Psoas muscle (tissue), 8 donors: Measurements from ENCODE around the gene ZBTB46. TPM values are rescaled to one million over a fixed set of nuclear protein-coding genes. Genes with fewer than 3 reads are reported as not detected.

ENCODE experiments used
- ATAC-seq, 4 donors: fragments of 200-7000 bp; cut with Tn5 transposase; one replicate each; pipeline ENCODE4 v1.9.1; 2020; ENCODE audit warnings: moderate library complexity in 3 of 4, mild to moderate bottlenecking in 2 of 4
- DNase-seq, 2 donors: peaks; one replicate each; pipeline ENCODE4 v3.0.0-alpha.2; 2020
- H3K27ac ChIP-seq: fragments of 200-600 bp; one replicate; pipeline ENCODE4 v1.8.0; 2022
- H3K27me3 ChIP-seq, 3 donors: fragments of 200-600 bp in 1 of 3; one replicate each; pipeline versions ENCODE4 v1.6.1 to v1.8.0; 2013 to 2022; ENCODE audit warnings: low read length in 2 of 3, mild to moderate bottlenecking in 2 of 3, moderate library complexity in 1 of 3; ENCODE audit not compliant: insufficient read depth in 3 of 3
- H3K36me3 ChIP-seq, 2 donors: fragments of 200-600 bp in 1 of 2; one replicate each; pipeline versions ENCODE4 v1.6.1 to v1.8.0; 2013 to 2022; ENCODE audit warnings: low read depth in 1 of 2, mild to moderate bottlenecking in 1 of 2, moderate library complexity in 1 of 2; ENCODE audit not compliant: insufficient read depth in 1 of 2
- H3K4me1 ChIP-seq: fragments of 200-600 bp; one replicate; pipeline ENCODE4 v1.8.0; 2022
- H3K4me3 ChIP-seq: fragments of 200-600 bp; one replicate; pipeline ENCODE4 v1.8.0; 2022; ENCODE audit warnings: mild to moderate bottlenecking
- H3K9me3 ChIP-seq: fragments of 200-600 bp; one replicate; pipeline ENCODE4 v1.8.0; 2022
- WGBS, 3 donors: extraction: QIAGEN DNeasy Blood & Tissue Kit; methylation state at CpG; one replicate each; pipeline versions ENCODE4 v1.1.6 to v1.1.7; 2013; 5-methylcytosine and 5-hydroxymethylcytosine counted together
- intact Hi-C, 2 donors: fragments of 100-400 bp; cut with DNase I; formaldehyde crosslinking; loops; one replicate each; pipeline versions ENCODE4 v1.11.0 to v1.14.2; 2022
- polyA plus RNA-seq, 3 donors: library from polyadenylated mRNA; stranded (reverse); fragments of 200-250 nt; gene quantifications; one replicate each; pipeline ENCODE4 v1.2.3, GENCODE V29; 2013
- total RNA-seq, 4 donors: library from RNA; stranded (reverse); fragmentation: NEBNext Ultra II Directional in 2 of 4; extraction: Animal tissue kit (Norgen Biotek cat#: 25700) in 2 of 4; gene quantifications; one replicate each; pipeline versions ENCODE4 v1.2.1 to v1.2.4, GENCODE V29; 2021 to 2023
- TF ChIP-seq, protein P1 (sequence below): fragments of 200-600 bp; IDR thresholded peaks from one replicate; pipeline ENCODE4 v1.8.0; 2022; ENCODE audit warnings: antibody characterized with exemption
- donor health status: healthy with polysubstance abuse.
- donor health status: DM: no; HTN: no; CAD: no; lungs with moderate emphysema.
- donor health status: Bipolar disorder and iron deficiency.
- donor health status: healthy.
- donor health status: DM: yes; HTN: yes; CAD: no.
- donor health status: DM: no; HTN: no; CAD: no.
- donor health status: DM: no; HTN: no; CAD: no.
- donor health status: DM: yes; HTN: yes; CAD: no.

The ZBTB46 gene
- total and polyA plus RNA-seq, 7 donors: 1.3 to 6.4 (median 4.5) TPM

DNA sequence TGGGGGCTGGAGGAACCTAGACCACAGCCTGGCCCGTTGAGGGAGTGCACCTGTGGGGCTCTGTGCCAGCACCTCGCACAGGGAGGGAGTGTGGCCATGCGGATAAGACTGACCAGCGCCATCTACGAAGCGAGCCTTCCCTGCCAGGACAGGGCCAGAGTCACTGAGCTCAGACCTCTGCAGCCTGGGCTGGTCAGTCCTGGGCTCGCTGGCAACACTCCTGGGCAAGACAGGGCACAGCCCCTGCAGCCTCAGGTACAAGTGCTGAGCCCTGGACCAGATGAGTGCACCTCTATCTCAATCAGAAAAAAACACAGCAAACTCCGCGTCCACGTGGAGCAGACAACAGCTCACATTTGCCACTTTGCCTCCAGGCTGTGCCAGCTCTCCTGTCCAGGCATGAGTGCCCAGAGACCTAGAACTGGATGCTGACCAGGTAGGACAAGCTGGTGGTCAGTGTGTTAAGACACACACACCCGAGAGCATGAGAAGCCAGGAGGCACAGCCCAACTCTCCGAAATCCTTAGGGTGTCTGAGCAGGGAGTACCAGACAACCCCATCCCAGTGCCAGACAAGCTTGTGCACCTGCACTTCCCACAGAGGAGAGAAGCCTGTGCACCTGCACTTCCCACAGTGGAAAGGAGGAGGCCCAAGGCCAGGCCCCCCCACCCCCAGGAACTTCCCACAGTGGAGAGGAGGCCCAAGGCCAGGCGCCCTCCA lies 128.2 kb downstream of the ZBTB46 start:
- H3K27me3 ChIP-seq: no peaks in the 10 kb centered on the region
- no peak overlapping the region for H3K4me3 ChIP-seq
- H3K4me1 ChIP-seq: peaks cover 21% of the 10 kb centered on the region
- intact Hi-C loops: loop anchor here in 1 of 2 donors (5.0 kb wide), 2 partner anchors 34 to 41 kb away; partner anchors contain the start of genes LIME1 and SLC2A4RG
- DNase-seq (peak in 1 of 2 donors; percentile 42), ATAC-seq (no peak)
- TF ChIP-seq, protein P1, sequence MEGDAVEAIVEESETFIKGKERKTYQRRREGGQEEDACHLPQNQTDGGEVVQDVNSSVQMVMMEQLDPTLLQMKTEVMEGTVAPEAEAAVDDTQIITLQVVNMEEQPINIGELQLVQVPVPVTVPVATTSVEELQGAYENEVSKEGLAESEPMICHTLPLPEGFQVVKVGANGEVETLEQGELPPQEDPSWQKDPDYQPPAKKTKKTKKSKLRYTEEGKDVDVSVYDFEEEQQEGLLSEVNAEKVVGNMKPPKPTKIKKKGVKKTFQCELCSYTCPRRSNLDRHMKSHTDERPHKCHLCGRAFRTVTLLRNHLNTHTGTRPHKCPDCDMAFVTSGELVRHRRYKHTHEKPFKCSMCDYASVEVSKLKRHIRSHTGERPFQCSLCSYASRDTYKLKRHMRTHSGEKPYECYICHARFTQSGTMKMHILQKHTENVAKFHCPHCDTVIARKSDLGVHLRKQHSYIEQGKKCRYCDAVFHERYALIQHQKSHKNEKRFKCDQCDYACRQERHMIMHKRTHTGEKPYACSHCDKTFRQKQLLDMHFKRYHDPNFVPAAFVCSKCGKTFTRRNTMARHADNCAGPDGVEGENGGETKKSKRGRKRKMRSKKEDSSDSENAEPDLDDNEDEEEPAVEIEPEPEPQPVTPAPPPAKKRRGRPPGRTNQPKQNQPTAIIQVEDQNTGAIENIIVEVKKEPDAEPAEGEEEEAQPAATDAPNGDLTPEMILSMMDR: no peak
- peaks cover 3 to 39% of the 10 kb centered on the region in 2 donors for H3K36me3 ChIP-seq
- no peak overlapping the region for H3K27ac ChIP-seq
- 66 to 80% (median 68%) methylated on average over 13 of the region's 13 CpGs for WGBS, 3 donors
- no peaks in the 10 kb centered on the region for H3K9me3 ChIP-seq

DNA sequence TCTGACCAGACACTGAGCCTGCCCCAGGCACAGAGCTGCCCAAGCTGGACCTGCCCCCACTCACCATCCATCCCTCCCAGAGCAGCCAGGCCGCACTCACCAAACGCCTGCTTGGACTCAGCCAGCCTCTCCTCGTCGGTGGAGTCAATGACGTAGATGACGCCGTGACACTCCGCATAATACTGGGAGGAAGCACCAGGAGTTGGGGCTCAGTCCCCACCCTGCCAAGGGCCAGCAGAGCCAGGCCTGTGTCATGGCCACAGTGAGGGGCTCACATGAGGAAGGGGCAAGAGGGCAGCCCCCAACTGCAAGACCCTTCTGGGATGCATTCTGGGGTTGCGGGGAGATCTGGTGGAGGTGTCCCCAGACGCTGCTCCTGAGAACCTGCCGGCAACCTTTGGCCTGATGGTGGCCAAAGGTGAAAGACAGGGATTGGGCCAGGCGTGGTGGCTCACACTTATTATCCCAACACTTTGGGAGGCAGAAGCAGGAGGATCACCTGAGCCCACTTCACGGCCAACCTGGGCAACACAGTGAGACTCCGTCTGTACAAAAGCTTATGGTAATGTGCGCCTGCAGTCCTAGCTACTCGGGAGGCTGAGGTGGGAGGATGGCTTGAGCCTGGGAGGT lies 128.9 kb downstream of the ZBTB46 start:
- no peak overlapping the region for H3K27ac ChIP-seq
- peaks cover 29% of the 10 kb centered on the region for H3K4me1 ChIP-seq
- H3K4me3 ChIP-seq: no peak overlapping the region
- WGBS, 3 donors: 81 to 91% (median 81%) methylated on average over 16 of the region's 16 CpGs
- H3K36me3 ChIP-seq: peaks cover 3 to 39% of the 10 kb centered on the region in 2 donors
- DNase-seq (peak in 1 of 2 donors; percentile 48), ATAC-seq (no peak)
- intact Hi-C loops: loop anchor here in 1 of 2 donors (5.0 kb wide), 2 partner anchors 35 to 40 kb away; partner anchors contain the start of genes LIME1 and SLC2A4RG
- TF ChIP-seq, protein P1: no peak
- no peaks in the 10 kb centered on the region for H3K9me3 ChIP-seq
- no peaks in the 10 kb centered on the region for H3K27me3 ChIP-seq

DNA sequence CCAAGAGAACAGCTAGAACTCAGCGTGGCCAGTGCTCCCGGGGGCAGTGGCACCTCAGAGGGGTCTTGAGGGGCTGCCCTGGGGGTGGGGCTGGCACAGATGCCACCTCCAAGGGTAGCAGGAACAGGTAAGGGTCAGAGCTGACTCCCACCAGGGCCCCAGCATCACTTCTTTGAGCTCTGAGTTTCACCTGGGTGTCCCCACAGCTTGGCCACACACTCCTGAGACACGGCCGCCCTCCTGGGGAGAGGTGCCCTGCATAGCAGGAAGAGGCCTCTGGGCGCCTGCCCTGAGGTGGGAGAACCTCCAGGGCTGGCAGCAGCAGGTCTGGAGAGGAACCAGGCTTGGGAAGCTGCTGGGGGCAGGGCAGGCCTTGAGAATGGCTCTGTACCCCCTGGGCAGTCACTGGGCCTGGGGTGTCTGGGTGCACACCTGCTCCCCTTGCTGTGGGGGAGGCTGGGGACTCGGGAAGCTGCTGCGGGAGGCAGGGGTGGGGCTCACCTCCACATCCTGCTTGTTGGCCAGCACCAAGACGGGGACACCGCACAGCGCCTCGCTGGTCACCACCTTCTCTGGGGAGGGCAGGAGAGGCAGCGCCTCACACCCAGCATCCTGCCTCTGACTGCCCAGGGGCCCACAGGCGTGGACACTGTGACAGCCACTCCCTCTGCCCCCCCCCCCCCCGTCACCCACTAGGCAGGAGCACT lies 129.6 kb downstream of the ZBTB46 start:
- Histone ChIP-seq H3K27ac (no peak overlapping the region), H3K36me3 (peaks cover 3 to 38% of the 10 kb centered on the region in 2 donors), H3K27me3 (no peaks in the 10 kb centered on the region), H3K4me1 (peaks cover 36% of the 10 kb centered on the region), H3K4me3 (no peak overlapping the region), H3K9me3 (no peaks in the 10 kb centered on the region)
- TF ChIP-seq, protein P1: no peak
- peak; percentile 20 to 48 for DNase-seq
- intact Hi-C loops: loop anchor here in 1 of 2 donors (5.0 kb wide), 2 partner anchors 36 to 39 kb away; partner anchors contain the start of genes LIME1 and SLC2A4RG
- no peak for ATAC-seq
- 75 to 77% (median 77%) methylated on average over 13 to 14 of the region's 14 CpGs for WGBS, 3 donors

DNA sequence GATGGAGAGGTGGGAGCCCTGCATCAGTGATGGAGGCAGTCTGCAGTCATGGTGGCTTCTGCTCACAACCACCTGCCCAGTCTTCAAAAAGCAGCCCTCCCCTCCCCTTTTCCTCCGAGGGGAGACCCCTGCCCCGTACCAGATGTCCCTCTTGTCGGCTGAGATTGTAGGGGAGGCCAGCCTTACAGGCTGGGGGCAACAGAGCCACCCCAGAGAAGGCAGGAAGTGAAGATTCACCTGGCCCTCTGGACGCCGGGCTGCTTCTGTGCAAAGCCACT lies 130.1 kb downstream of the ZBTB46 start:
- 71 to 88% (median 76%) methylated on average over 2 to 5 of the region's 5 CpGs for WGBS, 3 donors
- intact Hi-C loops: loop anchor here in 1 of 2 donors (5.0 kb wide), 2 partner anchors 36 to 39 kb away; partner anchors contain the start of genes LIME1 and SLC2A4RG
- peaks cover 3 to 33% of the 10 kb centered on the region in 2 donors for H3K36me3 ChIP-seq
- ATAC-seq (no peak), DNase-seq (no peak)
- no peak overlapping the region for H3K4me3 ChIP-seq
- TF ChIP-seq, protein P1: no peak
- no peak overlapping the region for H3K27ac ChIP-seq
- peaks cover 36% of the 10 kb centered on the region for H3K4me1 ChIP-seq
- H3K27me3 ChIP-seq: no peaks in the 10 kb centered on the region
- no peaks in the 10 kb centered on the region for H3K9me3 ChIP-seq
